Measurements from ENCODE around the gene ZGPAT. TPM values are rescaled to one million over a fixed set of nuclear protein-coding genes. Genes with fewer than 3 reads are reported as not detected.
A peak's percentile ranks its signal among the peaks of the same experiment; 100 is the strongest.

The ZGPAT gene
- total and polyA plus RNA-seq, 7 experiments from 2014 or later = 42.9 to 82.1 (median 47.5) TPM

- no peaks in the 10 kb centered on the region for H3K27me3 ChIP-seq (ENCODE audit: control insufficient read depth in 2 of 2, insufficient read depth in 2 of 2, low read length in 2 of 2)
- H3K4me1 Mint-ChIP-seq = peaks cover 26 to 54% (median 41%) of the 10 kb centered on the region in 7 donors
- DNase-seq (peak; percentile 42 to 70 (median 66)), ATAC-seq (peak; percentile 70)
- H3K36me3 ChIP-seq (ENCODE audit: control insufficient read depth in 2 of 3, insufficient read depth in 3 of 3, low read length in 3 of 3) = peaks cover 0 to 69% (median 27%) of the 10 kb centered on the region in 3 experiments
- ChIA-PET POLR2A (interaction anchor here (0.6 to 5.1 kb wide), 25 partner anchors 10 to 372 kb away, joined by 3 to 137 read pairs (median 4); partner anchors contain the start of genes GMEB2, LIME1, OPRL1 and PPDPF), CTCF (interaction anchor here (0.7 to 2.7 kb wide), 16 partner anchors 9 to 360 kb away, joined by 3 to 27 read pairs (median 4); partner anchors contain the start of genes LIME1, PRPF6, PTK6 and SLC2A4RG)
- no peaks in the 10 kb centered on the region for H3K27me3 Mint-ChIP-seq
- H3K4me3 ChIP-seq (ENCODE audit: low read length) = peak overlapping the region; percentile 91
- peak overlapping the region; percentile 82 to 97 (median 87) for H3K27ac Mint-ChIP-seq
- H3K27ac ChIP-seq (ENCODE audit: low read depth, low read length) = peak overlapping the region; percentile 81
- H3K4me3 Mint-ChIP-seq = peak overlapping the region; percentile 86 to 95 (median 90)
- intact Hi-C loops (cut with micrococcal nuclease) = loop anchor here (1.0 to 5.0 kb wide), 22 partner anchors 23 to 415 kb away; partner anchors contain the start of genes RTEL1 (in 2 of the 2), TCEA2 (in 2 of the 2), UCKL1 (in 2 of the 2) and DNAJC5 (in 1 of the 2)
- peaks cover 10 to 29% (median 17%) of the 10 kb centered on the region in 5 donors for H3K36me3 Mint-ChIP-seq
- H3K9me3 Mint-ChIP-seq = peaks cover 0 to 2% (median 0%) of the 10 kb centered on the region in 11 donors
- H3K9me3 ChIP-seq (ENCODE audit: control insufficient read depth in 2 of 3, low read length in 3 of 3) = no peaks in the 10 kb centered on the region
- H3K4me1 ChIP-seq (ENCODE audit: control insufficient read depth in 2 of 2, insufficient read depth in 2 of 2, low read length in 2 of 2) = peaks cover 22 to 30% of the 10 kb centered on the region in 2 donors
These were observed 834 bp upstream of the ZGPAT start for GRCh38 chr20:63706852-63707557.

GRCh38 chr20:63708301-63709148, 686 bp downstream of the ZGPAT start:
- CTCF ChIA-PET = interaction anchor here (0.6 to 2.7 kb wide), 10 partner anchors 28 to 272 kb away, joined by 3 to 27 read pairs (median 4); partner anchors contain the start of genes LIME1, PRPF6, PTK6 and SLC2A4RG
- POLR2A ChIA-PET = interaction anchor here (0.5 to 5.1 kb wide), 19 partner anchors 11 to 371 kb away, joined by 3 to 137 read pairs (median 5); partner anchors contain the start of genes GMEB2, LIME1, OPRL1 and PPDPF
- H3K4me1 Mint-ChIP-seq = peaks cover 34 to 65% (median 46%) of the 10 kb centered on the region in 7 donors
- peak overlapping the region; percentile 39 to 88 (median 49) for H3K27ac Mint-ChIP-seq
- H3K27me3 ChIP-seq (ENCODE audit: control insufficient read depth in 2 of 2, insufficient read depth in 2 of 2, low read length in 2 of 2) = no peaks in the 10 kb centered on the region
- H3K27me3 Mint-ChIP-seq = no peaks in the 10 kb centered on the region
- ATAC-seq (no peak), DNase-seq (peak in 1 of 9 donors; percentile 11)
- H3K36me3 Mint-ChIP-seq = peaks cover 15 to 44% (median 26%) of the 10 kb centered on the region in 5 donors
- H3K4me3 Mint-ChIP-seq = peak overlapping the region; percentile 70 to 91 (median 78)
- H3K27ac ChIP-seq (ENCODE audit: low read depth, low read length) = peak overlapping the region; percentile 81
- H3K9me3 ChIP-seq (ENCODE audit: control insufficient read depth in 2 of 3, low read length in 3 of 3) = no peaks in the 10 kb centered on the region
- peaks cover 22 to 30% of the 10 kb centered on the region in 2 donors for H3K4me1 ChIP-seq (ENCODE audit: control insufficient read depth in 2 of 2, insufficient read depth in 2 of 2, low read length in 2 of 2)
- peaks cover 0 to 69% (median 27%) of the 10 kb centered on the region in 3 experiments for H3K36me3 ChIP-seq (ENCODE audit: control insufficient read depth in 2 of 3, insufficient read depth in 3 of 3, low read length in 3 of 3)
- peaks cover 0 to 5% (median 0%) of the 10 kb centered on the region in 11 donors for H3K9me3 Mint-ChIP-seq
- intact Hi-C loops (cut with micrococcal nuclease) = loop anchor here (5.0 kb wide), 7 partner anchors 34 to 414 kb away; partner anchors contain the start of genes GMEB2 (in 1 of the 2), PTK6 (in 1 of the 2) and TCEA2 (in 1 of the 2)
- peak overlapping the region; percentile 91 for H3K4me3 ChIP-seq (ENCODE audit: low read length)

GRCh38 chr20:63709149-63709527, 1.3 kb downstream of the ZGPAT start:
- no peak for ATAC-seq
- Mint-ChIP-seq H3K27ac (peak overlapping the region in 7 of 9 donors; percentile 38 to 69 (median 51)), H3K4me3 (peak overlapping the region; percentile 70 to 91 (median 78)), H3K36me3 (peaks cover 15 to 47% (median 30%) of the 10 kb centered on the region in 5 donors), H3K4me1 (peaks cover 34 to 65% (median 46%) of the 10 kb centered on the region in 7 donors), H3K9me3 (peaks cover 0 to 7% (median 2%) of the 10 kb centered on the region in 11 donors), H3K27me3 (no peaks in the 10 kb centered on the region)
- Histone ChIP-seq H3K36me3 (ENCODE audit: control insufficient read depth in 2 of 3, insufficient read depth in 3 of 3, low read length in 3 of 3) (peaks cover 0 to 65% (median 27%) of the 10 kb centered on the region in 3 experiments), H3K4me1 (ENCODE audit: control insufficient read depth in 2 of 2, insufficient read depth in 2 of 2, low read length in 2 of 2) (peaks cover 22 to 30% of the 10 kb centered on the region in 2 donors), H3K4me3 (ENCODE audit: low read length) (peak overlapping the region; percentile 91), H3K9me3 (ENCODE audit: control insufficient read depth in 2 of 3, low read length in 3 of 3) (peaks cover 0 to under 1% (median 0%) of the 10 kb centered on the region in 3 experiments), H3K27me3 (ENCODE audit: control insufficient read depth in 2 of 2, insufficient read depth in 2 of 2, low read length in 2 of 2) (no peaks in the 10 kb centered on the region), H3K27ac (ENCODE audit: low read depth, low read length) (peak overlapping the region; percentile 81)
- ChIA-PET POLR2A (interaction anchor here (3.2 to 5.1 kb wide), 2 partner anchors 28 to 42 kb away, joined by 14 to 137 read pairs; partner anchors contain the start of genes LIME1 and SLC2A4RG), CTCF (no interaction called here)
- intact Hi-C loops (cut with micrococcal nuclease) = loop anchor here (5.0 kb wide), 7 partner anchors 33 to 413 kb away; partner anchors contain the start of genes GMEB2 (in 1 of the 2), PTK6 (in 1 of the 2) and TCEA2 (in 1 of the 2)
- no peak for DNase-seq

GRCh38 chr20:63711085-63711645, 3.3 kb downstream of the ZGPAT start:
- ChIA-PET CTCF (interaction anchor here (1.4 kb wide), 1 partner anchor 25 kb away, joined by 3 read pairs; the partner anchor contains the start of gene LIME1), POLR2A (interaction anchor here (0.6 to 2.2 kb wide), 4 partner anchors 8 to 29 kb away, joined by 3 to 7 read pairs (median 3); partner anchors contain the start of gene LIME1)
- Histone ChIP-seq H3K4me1 (ENCODE audit: control insufficient read depth in 2 of 2, insufficient read depth in 2 of 2, low read length in 2 of 2) (peaks cover 22 to 28% of the 10 kb centered on the region in 2 donors), H3K36me3 (ENCODE audit: control insufficient read depth in 2 of 3, insufficient read depth in 3 of 3, low read length in 3 of 3) (peaks cover 0 to 59% (median 10%) of the 10 kb centered on the region in 3 experiments), H3K4me3 (ENCODE audit: low read length) (no peak overlapping the region), H3K27ac (ENCODE audit: low read depth, low read length) (no peak overlapping the region), H3K27me3 (ENCODE audit: control insufficient read depth in 2 of 2, insufficient read depth in 2 of 2, low read length in 2 of 2) (no peaks in the 10 kb centered on the region), H3K9me3 (ENCODE audit: control insufficient read depth in 2 of 3, low read length in 3 of 3) (peaks cover 0 to 14% (median 0%) of the 10 kb centered on the region in 3 experiments)
- no peak for DNase-seq
- Mint-ChIP-seq H3K27me3 (no peaks in the 10 kb centered on the region), H3K4me3 (peak overlapping the region; percentile 12 to 90 (median 70)), H3K9me3 (peaks cover 0 to 21% (median 12%) of the 10 kb centered on the region in 11 donors), H3K27ac (peak overlapping the region in 5 of 9 donors; percentile 17 to 89 (median 78)), H3K36me3 (peaks cover 20 to 59% (median 46%) of the 10 kb centered on the region in 5 donors), H3K4me1 (peaks cover 31 to 60% (median 50%) of the 10 kb centered on the region in 7 donors)
- intact Hi-C loops (cut with micrococcal nuclease) = no loop called here
- no peak for ATAC-seq

DNA sequence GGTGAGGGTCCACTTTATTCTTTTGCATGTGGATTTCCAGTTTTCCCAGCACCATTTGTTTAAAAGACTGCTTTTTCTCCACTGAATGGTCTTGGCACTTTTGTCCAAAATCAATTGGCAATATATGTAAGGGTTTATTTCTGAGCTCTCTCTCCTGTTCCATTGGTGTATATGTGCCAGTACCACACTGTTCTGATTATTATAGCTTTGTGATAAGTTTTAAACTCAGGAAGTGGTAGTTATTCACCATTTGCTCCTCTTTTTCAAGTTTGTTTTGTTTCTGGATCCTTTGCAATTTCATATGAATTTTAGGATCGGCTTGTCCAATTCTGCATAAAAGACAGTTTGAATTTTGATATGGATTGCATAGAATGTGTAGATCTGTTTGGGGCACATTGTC, 4.4 kb downstream of the ZGPAT start:
- ATAC-seq = no peak
- intact Hi-C loops (cut with micrococcal nuclease) = no loop called here
- Mint-ChIP-seq H3K4me3 (peak overlapping the region in 5 of 10 donors; percentile 17 to 52 (median 22)), H3K4me1 (peaks cover 31 to 59% (median 47%) of the 10 kb centered on the region in 7 donors), H3K27me3 (no peaks in the 10 kb centered on the region), H3K36me3 (peaks cover 20 to 63% (median 50%) of the 10 kb centered on the region in 5 donors), H3K9me3 (peaks cover 0 to 27% (median 13%) of the 10 kb centered on the region in 11 donors), H3K27ac (peak overlapping the region in 4 of 9 donors; percentile 11 to 58 (median 48))
- ChIA-PET POLR2A (interaction anchor here (0.7 to 2.2 kb wide), 3 partner anchors 9 to 24 kb away, joined by 3 to 7 read pairs (median 4); partner anchors contain the start of gene LIME1), CTCF (interaction anchor here (0.7 to 1.4 kb wide), 2 partner anchors 24 to 186 kb away, joined by 3 read pairs; partner anchors contain the start of gene LIME1)
- H3K27me3 ChIP-seq (ENCODE audit: control insufficient read depth in 2 of 2, insufficient read depth in 2 of 2, low read length in 2 of 2) = no peaks in the 10 kb centered on the region
- no peak overlapping the region for H3K4me3 ChIP-seq (ENCODE audit: low read length)
- peaks cover 0 to 14% (median 0%) of the 10 kb centered on the region in 3 experiments for H3K9me3 ChIP-seq (ENCODE audit: control insufficient read depth in 2 of 3, low read length in 3 of 3)
- H3K27ac ChIP-seq (ENCODE audit: low read depth, low read length) = no peak overlapping the region
- peaks cover 14 to 18% of the 10 kb centered on the region in 2 donors for H3K4me1 ChIP-seq (ENCODE audit: control insufficient read depth in 2 of 2, insufficient read depth in 2 of 2, low read length in 2 of 2)
- DNase-seq = no peak
- H3K36me3 ChIP-seq (ENCODE audit: control insufficient read depth in 2 of 3, insufficient read depth in 3 of 3, low read length in 3 of 3) = peaks cover 0 to 57% (median 5%) of the 10 kb centered on the region in 3 experiments
